Tibial artery (tissue), 4 donors: ENCODE measurements around the gene CFAP210.
"Not testable (repeated sequence)": the region's sequence is repeated elsewhere in the genome, so short reads cannot be mapped to it uniquely, and the experiment has no call there.

Experiments
- DNase-seq, 2 donors: peaks; one replicate each; pipeline ENCODE4 v3.0.0-alpha.2; 2019
- H3K27ac ChIP-seq, 2 donors: fragments of 200-600 bp; sonication (generic) in 1 of 2; 1 replicate in 1 of 2; 2 replicates in 1 of 2; pipeline ENCODE4 v1.5.1; 2018 to 2019; ENCODE audit warnings: mild to moderate bottlenecking in 1 of 2
- H3K27me3 ChIP-seq, 2 donors: fragments of 200-600 bp; sonication (generic) in 1 of 2; one replicate each; pipeline versions ENCODE4 v1.5.1 to v1.6.0; 2016 to 2019
- H3K36me3 ChIP-seq, 3 donors: fragments of 200-600 bp; sonication (generic) in 2 of 3; one replicate each; pipeline ENCODE4 v1.5.1; 2016 to 2019; ENCODE audit warnings: mild to moderate bottlenecking in 2 of 3
- H3K4me1 ChIP-seq, 4 donors: fragments of 200-600 bp; sonication (generic) in 2 of 4; 1 replicate in 3 of 4; 2 replicates in 1 of 4; pipeline ENCODE4 v1.5.1; 2016 to 2019
- H3K4me3 ChIP-seq, 2 donors: fragments of 200-600 bp; sonication (generic) in 1 of 2; 1 replicate in 1 of 2; 2 replicates in 1 of 2; pipeline ENCODE4 v1.5.1; 2018 to 2019; ENCODE audit warnings: mild to moderate bottlenecking in 2 of 2
- H3K9me3 ChIP-seq, 3 donors: fragments of 200-600 bp; sonication (generic) in 1 of 3; one replicate each; pipeline ENCODE4 v1.5.1; 2016 to 2019
- intact Hi-C: fragments of 100-400 bp; cut with DNase I; formaldehyde crosslinking; loops from one replicate; pipeline ENCODE4 v1.15.0; 2023; ENCODE audit warnings: low total_unique reads
- TF ChIP-seq, protein P1 (sequence below), 2 experiments: fragments of 200-600 bp in 1 of 2; fragments of 450-650 bp in 1 of 2; IDR thresholded peaks; one replicate each; pipeline ENCODE4 v1.5.1; 2017 to 2019; ENCODE audit warnings: antibody characterized with exemption in 2 of 2, mild to moderate bottlenecking in 1 of 2, moderate library complexity in 1 of 2

The CFAP210 gene

DNA sequence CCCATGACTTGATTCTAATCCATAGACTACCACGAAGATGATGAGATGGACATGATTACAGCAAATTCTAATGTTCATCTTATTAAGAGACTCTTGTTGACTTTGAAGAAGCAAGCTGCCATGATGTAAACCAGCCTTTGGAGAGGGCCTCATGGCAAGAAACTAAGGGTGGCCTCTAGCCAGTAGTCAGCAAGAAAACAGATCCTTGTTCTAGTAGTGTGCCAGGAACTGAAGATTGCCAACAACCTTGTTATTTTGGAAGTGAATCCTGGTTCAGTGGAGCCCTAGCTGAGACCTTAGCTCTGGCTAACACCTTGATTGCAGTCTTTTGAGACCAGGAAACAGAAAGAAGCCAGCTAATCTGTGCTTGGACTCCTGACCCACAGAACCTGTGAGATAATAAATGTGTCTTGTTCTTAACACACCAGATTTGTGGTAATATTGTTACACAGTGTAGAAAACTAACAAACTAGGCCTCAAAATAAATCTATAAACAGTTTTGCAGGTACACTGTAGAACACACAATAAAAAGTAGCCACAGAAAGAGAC, 10.0 kb upstream of the CFAP210 start:
- intact Hi-C loops: no loop called here

GRCh38 chr2:169702996-169703395, 8.8 kb upstream of the CFAP210 start:
- intact Hi-C loops: no loop called here
- H3K9me3 ChIP-seq: no peaks in the 10 kb centered on the region
- H3K27ac ChIP-seq: no peak overlapping the region
- H3K4me1 ChIP-seq: no peaks in the 10 kb centered on the region
- DNase-seq: no peak
- no peaks in the 10 kb centered on the region for H3K27me3 ChIP-seq
- H3K4me3 ChIP-seq: no peak overlapping the region
- TF ChIP-seq, protein P1, sequence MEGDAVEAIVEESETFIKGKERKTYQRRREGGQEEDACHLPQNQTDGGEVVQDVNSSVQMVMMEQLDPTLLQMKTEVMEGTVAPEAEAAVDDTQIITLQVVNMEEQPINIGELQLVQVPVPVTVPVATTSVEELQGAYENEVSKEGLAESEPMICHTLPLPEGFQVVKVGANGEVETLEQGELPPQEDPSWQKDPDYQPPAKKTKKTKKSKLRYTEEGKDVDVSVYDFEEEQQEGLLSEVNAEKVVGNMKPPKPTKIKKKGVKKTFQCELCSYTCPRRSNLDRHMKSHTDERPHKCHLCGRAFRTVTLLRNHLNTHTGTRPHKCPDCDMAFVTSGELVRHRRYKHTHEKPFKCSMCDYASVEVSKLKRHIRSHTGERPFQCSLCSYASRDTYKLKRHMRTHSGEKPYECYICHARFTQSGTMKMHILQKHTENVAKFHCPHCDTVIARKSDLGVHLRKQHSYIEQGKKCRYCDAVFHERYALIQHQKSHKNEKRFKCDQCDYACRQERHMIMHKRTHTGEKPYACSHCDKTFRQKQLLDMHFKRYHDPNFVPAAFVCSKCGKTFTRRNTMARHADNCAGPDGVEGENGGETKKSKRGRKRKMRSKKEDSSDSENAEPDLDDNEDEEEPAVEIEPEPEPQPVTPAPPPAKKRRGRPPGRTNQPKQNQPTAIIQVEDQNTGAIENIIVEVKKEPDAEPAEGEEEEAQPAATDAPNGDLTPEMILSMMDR (IDR thresholded peaks at IDR 0.05): no peak
- H3K36me3 ChIP-seq: peaks cover 6 to 10% (median 7%) of the 10 kb centered on the region in 3 donors

More for the DNA sequence above, 10.0 kb upstream of the CFAP210 start:
- peaks cover 1 to 10% (median 2%) of the 10 kb centered on the region in 3 donors for H3K36me3 ChIP-seq
- no peak overlapping the region for H3K4me3 ChIP-seq
- H3K27me3 ChIP-seq: no peaks in the 10 kb centered on the region
- TF ChIP-seq, protein P1 (IDR thresholded peaks at IDR 0.05): no peak
- DNase-seq: no peak
- no peak overlapping the region for H3K27ac ChIP-seq
- H3K9me3 ChIP-seq: no peaks in the 10 kb centered on the region
- H3K4me1 ChIP-seq: no peaks in the 10 kb centered on the region

- not testable (repeated sequence) for H3K4me3 ChIP-seq, H3K4me1 ChIP-seq, H3K36me3 ChIP-seq, H3K27ac ChIP-seq, H3K27me3 ChIP-seq, DNase-seq, H3K9me3 ChIP-seq
- intact Hi-C loops: loop anchor here (10.0 kb wide), 1 partner anchor 96 kb away; the partner anchor contains the start of gene SSB
Observed at GRCh38 chr2:169699173-169699572, 5.0 kb upstream of the CFAP210 start.

- Histone ChIP-seq H3K27ac (no peak overlapping the region), H3K9me3 (no peaks in the 10 kb centered on the region), H3K4me3 (no peak overlapping the region), H3K27me3 (no peaks in the 10 kb centered on the region), H3K4me1 (peaks cover 0 to 13% (median 8%) of the 10 kb centered on the region in 4 donors), H3K36me3 (peaks cover 4 to 7% (median 6%) of the 10 kb centered on the region in 3 donors)
- intact Hi-C loops: loop anchor here (10.0 kb wide), 1 partner anchor 98 kb away; the partner anchor contains the start of gene SSB
- TF ChIP-seq, protein P1 (IDR thresholded peaks at IDR 0.05): no peak
- DNase-seq: no peak
Observed at GRCh38 chr2:169696381-169696780, 2.2 kb upstream of the CFAP210 start.

DNA sequence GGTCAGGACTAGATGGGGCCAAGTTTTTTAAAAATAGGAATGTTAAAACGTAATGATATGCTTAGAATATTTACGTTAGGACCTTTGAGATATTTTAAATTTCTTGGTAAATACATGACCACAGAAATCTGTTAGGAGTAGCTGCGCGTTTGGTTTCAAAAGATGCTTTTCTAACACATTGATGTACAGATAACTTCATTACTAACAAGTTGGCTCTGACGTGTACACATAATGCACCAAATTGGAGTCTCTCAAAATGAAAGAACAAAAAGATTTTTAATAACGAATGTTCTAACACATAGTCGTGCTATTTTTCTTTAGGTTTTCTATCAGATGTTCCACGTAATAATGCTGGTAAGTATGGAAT, 672 bp upstream of the CFAP210 start:
- TF ChIP-seq, protein P1 (IDR thresholded peaks at IDR 0.05): no peak
- peak overlapping the region; percentile 81 to 91 for H3K4me3 ChIP-seq
- peaks cover 0 to 7% (median 6%) of the 10 kb centered on the region in 3 donors for H3K36me3 ChIP-seq
- peak overlapping the region; percentile 85 to 87 for H3K27ac ChIP-seq
- intact Hi-C loops: loop anchor here (2.0 to 10.0 kb wide), 2 partner anchors 38 to 100 kb away; partner anchors contain the start of genes KLHL23 and SSB
- no peaks in the 10 kb centered on the region for H3K27me3 ChIP-seq
- DNase-seq: no peak
- peaks cover 0 to 13% (median 8%) of the 10 kb centered on the region in 4 donors for H3K4me1 ChIP-seq
- no peaks in the 10 kb centered on the region for H3K9me3 ChIP-seq

GRCh38 chr2:169693360-169693759, 845 bp downstream of the CFAP210 start:
- H3K4me3 ChIP-seq: peak overlapping the region; percentile 81 to 91
- TF ChIP-seq, protein P1 (IDR thresholded peaks at IDR 0.05): no peak
- H3K27ac ChIP-seq: peak overlapping the region in 1 of 2 donors; percentile 87
- no peaks in the 10 kb centered on the region for H3K36me3 ChIP-seq
- intact Hi-C loops: loop anchor here (10.0 kb wide), 1 partner anchor 101 kb away; the partner anchor contains the start of gene SSB
- H3K9me3 ChIP-seq: no peaks in the 10 kb centered on the region
- peaks cover 0 to 13% (median 8%) of the 10 kb centered on the region in 4 donors for H3K4me1 ChIP-seq
- no peak for DNase-seq
- H3K27me3 ChIP-seq: no peaks in the 10 kb centered on the region
